H1 (cell line): ENCODE measurements around the gene LANCL2. TPM values are rescaled to one million over a fixed set of nuclear protein-coding genes. Genes with fewer than 3 reads are reported as not detected.

ENCODE experiments used
- CTCF ChIA-PET: fragments of 300-600 bp; sonication (Branson Sonifier 250); formaldehyde crosslinking; loops from one replicate; lab custom pipeline; 2021; ENCODE audit not compliant: partially characterized antibody; lab: Charles Lee
- POLR2A ChIA-PET: fragments of 300-600 bp; sonication (Branson Sonifier 250); formaldehyde crosslinking; loops from one replicate; lab custom pipeline; 2021; ENCODE audit warnings: inconsistent platforms; ENCODE audit not compliant: partially characterized antibody; lab: Charles Lee
- DNase-seq, 2 experiments: peaks; one replicate each; pipeline versions ENCODE4 v3.0.0 to v3.0.0-alpha.2; 2010 to 2022; ENCODE audit warnings: low spot score in 2 of 2, low read depth in 1 of 2, mixed read lengths in 1 of 2
- FAIRE-seq: peaks from 2 replicates; lab custom pipeline; 2011; peaks lifted over from hg19 to GRCh38; lab: Jason Lieb, UNC
- H2AFZ ChIP-seq: 2 replicates; pipeline ENCODE4 v1.8.1; 2012; ENCODE audit warnings: low read length, inconsistent platforms
- H2AK5ac ChIP-seq: 2 replicates; pipeline ENCODE4 v1.6.1; 2013; ENCODE audit warnings: low read depth, low read length
- H2BK120ac ChIP-seq: replicated peaks from 2 replicates; pipeline ENCODE3; 2013; ENCODE audit warnings: low read depth, low read length, inconsistent platforms
- H2BK12ac ChIP-seq: 2 replicates; pipeline ENCODE4 v1.6.1; 2013; ENCODE audit warnings: low read depth, low read length
- H2BK15ac ChIP-seq: 2 replicates; pipeline ENCODE4 v1.6.1; 2013; ENCODE audit warnings: low read length
- H2BK20ac ChIP-seq: 2 replicates; pipeline ENCODE4 v1.6.1; 2013; ENCODE audit warnings: low read length
- H2BK5ac ChIP-seq: 2 replicates; pipeline ENCODE4 v1.6.1; 2013; ENCODE audit warnings: low read depth, low read length
- H3K14ac ChIP-seq: 2 replicates; pipeline ENCODE4 v1.6.1; 2013; ENCODE audit warnings: inconsistent platforms; ENCODE audit not compliant: insufficient read length
- H3K18ac ChIP-seq: 2 replicates; pipeline ENCODE4 v1.6.1; 2013; ENCODE audit warnings: low read length; ENCODE audit errors: extremely low read depth
- H3K23ac ChIP-seq: 2 replicates; pipeline ENCODE4 v1.6.1; 2013; ENCODE audit warnings: inconsistent platforms; ENCODE audit not compliant: insufficient read length
- H3K23me2 ChIP-seq: 2 replicates; pipeline ENCODE4 v1.6.1; 2013; ENCODE audit warnings: low read depth, low read length
- H3K27ac ChIP-seq: 2 replicates; pipeline ENCODE4 v1.6.1; 2011; ENCODE audit warnings: low read depth, low read length, inconsistent platforms
- H3K27me3 ChIP-seq, 4 experiments: replicated peaks in 1 of 4; 1 replicate in 1 of 4; 2 replicates in 3 of 4; pipeline versions ENCODE4 v1.6.1 to v1.8.1; 2011 to 2013; ENCODE audit warnings: low read length in 3 of 4, mild to moderate bottlenecking in 3 of 4, inconsistent platforms in 2 of 4, mixed read lengths in 2 of 4, moderate library complexity in 1 of 4; ENCODE audit not compliant: control insufficient read depth in 3 of 4, insufficient read depth in 3 of 4; ENCODE audit errors: extremely low read depth in 1 of 4
- H3K36me3 ChIP-seq, 4 experiments: 2 replicates each; pipeline versions ENCODE4 v1.6.1 to v1.8.1; 2011 to 2013; ENCODE audit warnings: mild to moderate bottlenecking in 4 of 4, low read length in 3 of 4, moderate library complexity in 2 of 4, control low read depth in 1 of 4, inconsistent platforms in 1 of 4; ENCODE audit not compliant: insufficient read depth in 4 of 4, control insufficient read depth in 2 of 4
- H3K4ac ChIP-seq: replicated peaks from 2 replicates; pipeline ENCODE3; 2013; ENCODE audit warnings: low read length, low read depth, mixed read lengths, inconsistent platforms; ENCODE audit not compliant: insufficient read length
- H3K4me1 ChIP-seq, 4 experiments: replicated peaks in 1 of 4; 1 replicate in 1 of 4; 2 replicates in 3 of 4; pipeline versions ENCODE4 v1.6.1 to v1.8.1; 2011 to 2013; ENCODE audit warnings: low read length in 3 of 4, inconsistent platforms in 2 of 4, mixed read lengths in 1 of 4; ENCODE audit not compliant: insufficient read depth in 4 of 4, control insufficient read depth in 3 of 4
- H3K4me2 ChIP-seq, 2 experiments: 2 replicates each; pipeline versions ENCODE4 v1.6.1 to v1.8.1; 2011 to 2013; ENCODE audit warnings: low read depth in 2 of 2, low read length in 2 of 2, control low read depth in 1 of 2, inconsistent platforms in 1 of 2, mild to moderate bottlenecking in 1 of 2; ENCODE audit not compliant: insufficient read depth in 1 of 2
- H3K4me3 ChIP-seq, 4 experiments: fragments of 200-600, 300-600 bp in 1 of 4; sonication (generic), shearing (Covaris generic), sonication (Bioruptor Twin) in 1 of 4; 2 replicates each; pipeline versions ENCODE4 v1.5.1 to v1.8.1; 2011 to 2016; ENCODE audit warnings: low read length in 4 of 4, low read depth in 3 of 4, control low read depth in 2 of 4, inconsistent platforms in 2 of 4, mild to moderate bottlenecking in 2 of 4, mixed read lengths in 1 of 4, moderate library complexity in 1 of 4; ENCODE audit not compliant: insufficient read depth in 2 of 4; ENCODE audit errors: extremely low read depth in 1 of 4
- H3K56ac ChIP-seq: replicated peaks from 2 replicates; pipeline ENCODE3; 2013; ENCODE audit warnings: low read depth, mild to moderate bottlenecking, mixed read lengths, low read length, inconsistent platforms; ENCODE audit not compliant: insufficient read length
- H3K79me1 ChIP-seq: 2 replicates; pipeline ENCODE4 v1.6.1; 2013; ENCODE audit warnings: low read depth, low read length, control low read depth
- H3K79me2 ChIP-seq, 2 experiments: 2 replicates each; pipeline versions ENCODE4 v1.6.1 to v1.8.1; 2012 to 2013; ENCODE audit warnings: low read length in 2 of 2, mild to moderate bottlenecking in 2 of 2, inconsistent platforms in 1 of 2; ENCODE audit not compliant: insufficient read depth in 2 of 2, control insufficient read depth in 1 of 2
- H3K9ac ChIP-seq, 4 experiments: replicated peaks in 1 of 4; 1 replicate in 1 of 4; 2 replicates in 3 of 4; pipeline versions ENCODE4 v1.6.1 to v1.8.1; 2011 to 2013; ENCODE audit warnings: low read depth in 3 of 4, low read length in 3 of 4, control low read depth in 2 of 4, mild to moderate bottlenecking in 2 of 4, moderate library complexity in 2 of 4, inconsistent platforms in 1 of 4; ENCODE audit errors: extremely low read depth in 1 of 4
- H3K9me3 ChIP-seq, 2 experiments: 2 replicates each; pipeline versions ENCODE4 v1.6.1 to v1.8.1; 2012 to 2013; ENCODE audit warnings: mild to moderate bottlenecking in 2 of 2, moderate library complexity in 2 of 2, control low read depth in 1 of 2, inconsistent platforms in 1 of 2, low read depth in 1 of 2, low read length in 1 of 2, mixed read lengths in 1 of 2; ENCODE audit not compliant: insufficient read depth in 2 of 2
- H4K20me1 ChIP-seq, 2 experiments: replicated peaks in 1 of 2; 2 replicates each; pipeline versions ENCODE3 to v1.8.1; 2011 to 2013; ENCODE audit warnings: inconsistent platforms in 2 of 2, low read length in 2 of 2, mild to moderate bottlenecking in 1 of 2; ENCODE audit not compliant: insufficient read depth in 2 of 2, control insufficient read depth in 1 of 2
- H4K5ac ChIP-seq: 2 replicates; pipeline ENCODE4 v1.6.1; 2013; ENCODE audit warnings: low read length, low read depth, mixed read lengths, inconsistent platforms; ENCODE audit not compliant: insufficient read length
- H4K8ac ChIP-seq: 2 replicates; pipeline ENCODE4 v1.8.0; 2013; ENCODE audit warnings: mild to moderate bottlenecking, moderate library complexity, low read length, inconsistent platforms; ENCODE audit not compliant: insufficient read depth; ENCODE audit errors: extremely low read depth
- H4K91ac ChIP-seq: replicated peaks from 2 replicates; pipeline ENCODE3; 2013; ENCODE audit warnings: low read length, mixed read lengths, inconsistent platforms; ENCODE audit not compliant: insufficient read length
- EP300 ChIP-seq, 2 experiments: IDR thresholded peaks; 1 replicate in 1 of 2; 2 replicates in 1 of 2; pipeline ENCODE4 v1.6.1; 2011 to 2012; ENCODE audit warnings: low read depth in 2 of 2, low read length in 2 of 2, mild to moderate bottlenecking in 2 of 2, borderline replicate concordance in 1 of 2, inconsistent platforms in 1 of 2, moderate library complexity in 1 of 2
- FOSL1 ChIP-seq: IDR thresholded peaks from 2 replicates; pipeline ENCODE4 v1.6.1; 2011; ENCODE audit warnings: mild to moderate bottlenecking, low read depth, low read length, moderate library complexity; ENCODE audit not compliant: insufficient read depth
- SAP30 ChIP-seq: fragments of 300-600 bp; sonication (generic); IDR thresholded peaks from 2 replicates; pipeline ENCODE4 v1.7.1; 2012; ENCODE audit warnings: low read length, moderate library complexity, mild to moderate bottlenecking, inconsistent platforms; ENCODE audit not compliant: insufficient read depth, insufficient replicate concordance
- SP2 ChIP-seq: IDR thresholded peaks from 2 replicates; pipeline ENCODE4 v1.6.1; 2012; ENCODE audit warnings: mild to moderate bottlenecking, low read length, inconsistent platforms
- SP4 ChIP-seq: IDR thresholded peaks from 2 replicates; pipeline ENCODE4 v1.6.1; 2012; ENCODE audit warnings: low read length, inconsistent platforms
- TAF1 ChIP-seq: IDR thresholded peaks from 2 replicates; pipeline ENCODE4 v1.6.1; 2011; ENCODE audit warnings: mild to moderate bottlenecking, low read depth, low read length
- ZNF274 ChIP-seq: IDR thresholded peaks from 2 replicates; pipeline ENCODE4 v1.7.0; 2012; ENCODE audit warnings: low read length, borderline replicate concordance; ENCODE audit errors: extremely low read depth
- WGBS, 2 experiments: shearing (Covaris generic) in 1 of 2; methylation state at CpG; one replicate each; pipeline versions ENCODE4 v1.1.6 to v1.1.7; 2013 to 2015; ENCODE audit warnings: low lambda C conversion rate in 2 of 2, mixed read lengths in 2 of 2, inconsistent platforms in 1 of 2, low coverage in 1 of 2, missing lambda C conversion rate in 1 of 2; ENCODE audit not compliant: insufficient replicate concordance in 2 of 2, insufficient coverage in 1 of 2, insufficient read length in 1 of 2; ENCODE audit errors: extremely low coverage in 1 of 2, missing lambda C conversion rate in 1 of 2; 5-methylcytosine and 5-hydroxymethylcytosine counted together
- polyA plus RNA-seq, 7 experiments: library from polyadenylated mRNA; depleted of rRNA in 3 of 7; stranded (reverse) in 5 of 7; unstranded in 2 of 7; fragments of >200 nt in 5 of 7; fragments of 200-250 nt in 2 of 7; gene quantifications; 1 replicate in 5 of 7; 2 replicates in 1 of 7; 4 replicates in 1 of 7; pipeline versions ENCODE4 v1.2.1 to v1.2.3, GENCODE V29; 2011 to 2013; ENCODE audit warnings: missing spikeins in 2 of 7, mixed read lengths in 2 of 7
- total RNA-seq: library from RNA; stranded (reverse); fragmentation: NEBNext Ultra II Directional; extraction: Animal tissue kit (Norgen Biotek cat#: 25700); gene quantifications from 2 replicates; pipeline ENCODE4 v1.2.1, GENCODE V29; 2021

Gene LANCL2
- total and polyA plus RNA-seq, 2 of the 8 experiments (the other 6 are each of a cell fraction or from before 2014, with no cell fraction given): 9.2 to 9.5 TPM

DNA sequence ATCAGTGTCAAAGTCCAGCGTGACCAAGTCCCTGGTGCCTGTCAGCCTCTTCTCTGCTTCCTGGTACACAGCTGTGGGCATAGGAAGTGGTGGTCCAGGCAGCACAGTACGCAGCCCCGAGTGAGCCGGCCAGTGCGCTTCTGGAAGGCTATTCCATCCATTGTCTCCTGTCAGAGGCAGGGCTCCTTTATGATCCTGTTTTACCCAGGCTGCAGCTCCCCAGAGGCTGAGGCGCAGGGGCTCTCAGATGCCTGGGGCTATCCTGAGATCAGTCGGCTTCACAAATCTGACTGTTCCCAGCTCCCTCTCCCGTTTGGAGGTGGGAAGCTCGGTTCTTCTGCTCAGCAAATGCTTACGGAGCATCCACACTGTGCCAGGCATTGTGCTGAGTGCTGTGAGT is 70.3 kb downstream of the LANCL2 start:
- CTCF ChIA-PET: interaction anchor here (0.6 to 5.2 kb wide), 8 partner anchors 12 to 196 kb away, joined by 3 to 23 read pairs (median 4); no protein-coding TSS in a partner anchor

More for the DNA sequence above, 70.3 kb downstream of the LANCL2 start:
- H2BK15ac ChIP-seq: no peak overlapping the region
- no peak for FAIRE-seq
- TF ChIP-seq SP2 (no peak), ZNF274 (no peak), TAF1 (no peak), SP4 (no peak), SAP30 (no peak), EP300 (IDR thresholded peaks at IDR 0.05; ENCODE audit: borderline replicate concordance in 1 of 2, low read depth in 2 of 2, low read length in 2 of 2) (no peak), FOSL1 (no peak)
- TF ChIP-seq, all 59 proteins: peak for 0
- Histone ChIP-seq H2BK120ac (no peak overlapping the region), H3K4me2 (no peak overlapping the region), H3K79me2 (no peaks in the 10 kb centered on the region), H3K4me1 (no peaks in the 10 kb centered on the region; a peak in 1 of 7 replicates), H3K27me3 (no peaks in the 10 kb centered on the region), H3K27ac (no peak overlapping the region), H3K14ac (no peak overlapping the region), H3K4me3 (no peak overlapping the region), H3K4ac (no peak overlapping the region), H3K23me2 (no peaks in the 10 kb centered on the region), H2BK5ac (no peak overlapping the region), H3K9me3 (no peaks in the 10 kb centered on the region), H2BK20ac (no peak overlapping the region), H3K18ac (no peak overlapping the region), H4K91ac (no peak overlapping the region), H4K20me1 (no peaks in the 10 kb centered on the region), H2AFZ (no peak overlapping the region), H3K56ac (no peak overlapping the region), H4K5ac (no peak overlapping the region), H4K8ac (no peak overlapping the region), H3K79me1 (no peaks in the 10 kb centered on the region), H3K36me3 (no peaks in the 10 kb centered on the region), H3K9ac (no peak overlapping the region), H2AK5ac (no peak overlapping the region), H3K23ac (no peak overlapping the region), H2BK12ac (no peak overlapping the region)
- no peak for DNase-seq
- WGBS, 2 experiments: 96% methylated on average over 10 of the region's 10 CpGs; no CpG with 5 or more reads in 1 of the 2 experiments
- POLR2A ChIA-PET: no interaction called here
